Common myeloid progenitor, CD34-positive (primary cell): ENCODE data around the gene CDH8.

Experiments used
- CTCF ChIA-PET: fragments of 350-600 bp; sonication (Branson Sonifier 250); formaldehyde crosslinking; loops from one replicate; lab custom pipeline; 2021; ENCODE audit warnings: antibody characterized with exemption; lab: Charles Lee
- POLR2A ChIA-PET: fragments of 350-600 bp; sonication (Branson Sonifier 250); formaldehyde crosslinking; loops from one replicate; lab custom pipeline; 2021; ENCODE audit warnings: antibody characterized with exemption; lab: Charles Lee
- DNase-seq, 3 donors: peaks; one replicate each; pipeline versions ENCODE4 v3.0.0 to v3.0.0-alpha.2; 2013
- H3K27ac ChIP-seq, 2 experiments: 1 replicate in 1 of 2; 2 replicates in 1 of 2; pipeline ENCODE4 v1.7.0; 2013; ENCODE audit warnings: inconsistent platforms in 2 of 2, low read length in 2 of 2, mild to moderate bottlenecking in 2 of 2, low read depth in 1 of 2, moderate library complexity in 1 of 2; ENCODE audit not compliant: severe bottlenecking in 2 of 2, insufficient read depth in 1 of 2, poor library complexity in 1 of 2
- H3K27me3 ChIP-seq, 5 experiments: replicated peaks in 2 of 5; 1 replicate in 3 of 5; 2 replicates in 2 of 5; pipeline versions ENCODE4 v1.6.1 to v1.7.0; 2013; ENCODE audit warnings: low read length in 4 of 5, mild to moderate bottlenecking in 2 of 5, moderate library complexity in 2 of 5, inconsistent platforms in 1 of 5; ENCODE audit not compliant: insufficient read depth in 5 of 5, control insufficient read depth in 4 of 5
- H3K36me3 ChIP-seq, 4 experiments: 1 replicate in 2 of 4; 2 replicates in 2 of 4; pipeline versions ENCODE4 v1.6.1 to v1.7.0; 2013; ENCODE audit warnings: low read length in 3 of 4, control low read depth in 1 of 4, mild to moderate bottlenecking in 1 of 4; ENCODE audit not compliant: control insufficient read depth in 4 of 4, insufficient read depth in 4 of 4
- H3K4me1 ChIP-seq, 4 experiments: 1 replicate in 3 of 4; 2 replicates in 1 of 4; pipeline versions ENCODE4 v1.6.1 to v1.7.1; 2013; ENCODE audit warnings: low read length in 3 of 4, mild to moderate bottlenecking in 3 of 4, control low read depth in 1 of 4, inconsistent platforms in 1 of 4, moderate library complexity in 1 of 4; ENCODE audit not compliant: control insufficient read depth in 4 of 4, insufficient read depth in 4 of 4; ENCODE audit errors: control extremely low read depth in 1 of 4
- H3K4me3 ChIP-seq, 7 experiments: 1 replicate in 4 of 7; 2 replicates in 3 of 7; pipeline versions ENCODE4 v1.5.1 to v1.7.0; 2013; ENCODE audit warnings: mild to moderate bottlenecking in 7 of 7, low read length in 6 of 7, moderate library complexity in 6 of 7, inconsistent platforms in 2 of 7, low read depth in 2 of 7, control low read depth in 1 of 7; ENCODE audit not compliant: insufficient read depth in 4 of 7, control insufficient read depth in 1 of 7; ENCODE audit errors: extremely low read depth in 1 of 7
- H3K9me3 ChIP-seq, 5 experiments: 1 replicate in 4 of 5; 2 replicates in 1 of 5; pipeline versions ENCODE4 v1.6.1 to v1.7.1; 2013; ENCODE audit warnings: low read length in 4 of 5, mild to moderate bottlenecking in 2 of 5, inconsistent platforms in 1 of 5, low read depth in 1 of 5, moderate library complexity in 1 of 5; ENCODE audit not compliant: control insufficient read depth in 4 of 5, insufficient read depth in 2 of 5; ENCODE audit errors: control extremely low read depth in 1 of 5
- WGBS: methylation state at CpG from one replicate; pipeline ENCODE4 v1.1.5; 2013; ENCODE audit not compliant: insufficient coverage; 5-methylcytosine and 5-hydroxymethylcytosine counted together

CDH8 gene

GRCh38 chr16:62050793-62051192, 14.6 kb upstream of the CDH8 start:
- H3K27ac ChIP-seq: no peak overlapping the region
- 42% methylated on average over 1 of the region's 3 CpGs for WGBS
- DNase-seq: no peak
- H3K27me3 ChIP-seq: no peaks in the 10 kb centered on the region
- H3K4me3 ChIP-seq: no peak overlapping the region
- no peaks in the 10 kb centered on the region for H3K36me3 ChIP-seq
- POLR2A ChIA-PET: no interaction called here
- CTCF ChIA-PET: no interaction called here
- no peaks in the 10 kb centered on the region for H3K4me1 ChIP-seq
- H3K9me3 ChIP-seq: no peaks in the 10 kb centered on the region

GRCh38 chr16:62046801-62047200, 10.6 kb upstream of the CDH8 start:
- CTCF ChIA-PET: no interaction called here

GRCh38 chr16:62041401-62041800, 5.2 kb upstream of the CDH8 start:
- H3K4me3 ChIP-seq: no peak overlapping the region
- peaks cover 7 to 37% (median 24%) of the 10 kb centered on the region in 5 experiments for H3K27me3 ChIP-seq
- no peaks in the 10 kb centered on the region for H3K36me3 ChIP-seq
- no peaks in the 10 kb centered on the region for H3K4me1 ChIP-seq
- peak; percentile 1 to 16 (median 12) for DNase-seq
- H3K9me3 ChIP-seq: no peaks in the 10 kb centered on the region
- ChIA-PET CTCF (no interaction called here), POLR2A (no interaction called here)
- H3K27ac ChIP-seq: no peak overlapping the region
- no CpG with 5 or more reads among the region's 4 CpGs for WGBS

More at GRCh38 chr16:62046801-62047200, 10.6 kb upstream of the CDH8 start:
- DNase-seq: no peak
- no CpG with 5 or more reads among the region's 1 CpG for WGBS
- H3K36me3 ChIP-seq: no peaks in the 10 kb centered on the region
- peaks cover 0 to 3% (median 1%) of the 10 kb centered on the region in 5 experiments for H3K27me3 ChIP-seq
- no peak overlapping the region for H3K4me3 ChIP-seq
- H3K4me1 ChIP-seq: no peaks in the 10 kb centered on the region
- no peaks in the 10 kb centered on the region for H3K9me3 ChIP-seq
- H3K27ac ChIP-seq: no peak overlapping the region
- POLR2A ChIA-PET: no interaction called here

- WGBS: 81% methylated on average over 2 of the region's 3 CpGs
- DNase-seq: no peak
- Histone ChIP-seq H3K27me3 (peaks cover 17 to 64% (median 37%) of the 10 kb centered on the region in 5 experiments), H3K9me3 (no peaks in the 10 kb centered on the region), H3K4me1 (no peaks in the 10 kb centered on the region), H3K36me3 (no peaks in the 10 kb centered on the region), H3K27ac (no peak overlapping the region), H3K4me3 (no peak overlapping the region)
- POLR2A ChIA-PET: no interaction called here
- CTCF ChIA-PET: no interaction called here
Observed at GRCh38 chr16:62038646-62039045, 2.4 kb upstream of the CDH8 start.

- no peak for DNase-seq
- Histone ChIP-seq H3K4me3 (no peak overlapping the region), H3K4me1 (no peaks in the 10 kb centered on the region), H3K27ac (no peak overlapping the region), H3K9me3 (no peaks in the 10 kb centered on the region), H3K27me3 (peaks cover 18 to 68% (median 40%) of the 10 kb centered on the region in 5 experiments), H3K36me3 (no peaks in the 10 kb centered on the region)
- CTCF ChIA-PET: no interaction called here
- WGBS: no CpG with 5 or more reads among the region's 1 CpG
- POLR2A ChIA-PET: no interaction called here
Observed at GRCh38 chr16:62038225-62038624, 2.0 kb upstream of the CDH8 start.

- H3K4me3 ChIP-seq: no peak overlapping the region
- H3K36me3 ChIP-seq: no peaks in the 10 kb centered on the region
- H3K4me1 ChIP-seq: no peaks in the 10 kb centered on the region
- no peak overlapping the region for H3K27ac ChIP-seq
- CTCF ChIA-PET: no interaction called here
- H3K9me3 ChIP-seq: no peaks in the 10 kb centered on the region
- POLR2A ChIA-PET: no interaction called here
- 7% methylated on average over 8 of the region's 15 CpGs for WGBS
- peaks cover 22 to 80% (median 41%) of the 10 kb centered on the region in 5 experiments for H3K27me3 ChIP-seq
- no peak for DNase-seq
Observed at GRCh38 chr16:62036802-62037135, 531 bp upstream of the CDH8 start.

- ChIA-PET POLR2A (no interaction called here), CTCF (no interaction called here)
- Histone ChIP-seq H3K9me3 (no peaks in the 10 kb centered on the region), H3K36me3 (no peaks in the 10 kb centered on the region), H3K4me1 (no peaks in the 10 kb centered on the region), H3K27ac (no peak overlapping the region), H3K27me3 (peaks cover 22 to 79% (median 41%) of the 10 kb centered on the region in 5 experiments), H3K4me3 (no peak overlapping the region)
- no peak for DNase-seq
- WGBS: 3% methylated on average over 44 of the region's 65 CpGs
Observed at GRCh38 chr16:62035115-62036092, 834 bp downstream of the CDH8 start.
